BJ (cell line): Measurements from ENCODE around the gene RIC1. TPM values are rescaled to one million over a fixed set of nuclear protein-coding genes. Genes with fewer than 3 reads are reported as not detected.

Experiments
- CTCF ChIA-PET: fragments of 350-600 bp; formaldehyde crosslinking; extraction: SDS; loops from one replicate; lab custom pipeline; 2021; ENCODE audit warnings: antibody characterized with exemption, inconsistent platforms; lab: Yijun Ruan, JAX
- POLR2A ChIA-PET: fragments of 300-600 bp; sonication (Branson Sonifier 250); formaldehyde crosslinking; extraction: SDS; loops from one replicate; lab custom pipeline; 2021; ENCODE audit warnings: antibody characterized with exemption; lab: Charles Lee
- DNase-seq: peaks from one replicate; pipeline ENCODE4 v3.0.0-alpha.2; 2011; ENCODE audit warnings: low read depth
- H3K27me3 ChIP-seq: 2 replicates; pipeline ENCODE4 v1.6.0; 2011; ENCODE audit warnings: low read length; ENCODE audit not compliant: control insufficient read depth, insufficient read depth
- H3K36me3 ChIP-seq: 2 replicates; pipeline ENCODE4 v1.5.1; 2011; ENCODE audit warnings: low read length; ENCODE audit not compliant: control insufficient read depth, insufficient read depth
- H3K4me3 ChIP-seq: 2 replicates; pipeline ENCODE4 v1.5.1; 2011; ENCODE audit warnings: low read depth, mild to moderate bottlenecking, control low read depth, low read length
- polyA plus RNA-seq: library from polyadenylated mRNA; depleted of rRNA; stranded (reverse); fragments of >200 nt; gene quantifications from 2 replicates; pipeline ENCODE4 v1.2.3, GENCODE V29; 2011; rRNA removed
- TF ChIP-seq, protein P1 (sequence below): IDR thresholded peaks from 2 replicates; pipeline ENCODE4 v1.5.1; 2011; ENCODE audit warnings: low read depth, mild to moderate bottlenecking, control low read depth, inconsistent platforms, low read length, moderate library complexity; ENCODE audit not compliant: insufficient read depth

The RIC1 gene
- polyA plus RNA-seq, 1 experiment = 52.3 TPM

- DNase-seq = no peak
- POLR2A ChIA-PET = no interaction called here
- no peaks in the 10 kb centered on the region for H3K36me3 ChIP-seq
- H3K27me3 ChIP-seq = no peaks in the 10 kb centered on the region
- H3K4me3 ChIP-seq = no peak overlapping the region
- CTCF ChIA-PET = interaction anchor here (1.2 kb wide), 1 partner anchor 8 kb away, joined by 6 read pairs; the partner anchor contains the start of gene ERMP1
- TF ChIP-seq, protein P1, sequence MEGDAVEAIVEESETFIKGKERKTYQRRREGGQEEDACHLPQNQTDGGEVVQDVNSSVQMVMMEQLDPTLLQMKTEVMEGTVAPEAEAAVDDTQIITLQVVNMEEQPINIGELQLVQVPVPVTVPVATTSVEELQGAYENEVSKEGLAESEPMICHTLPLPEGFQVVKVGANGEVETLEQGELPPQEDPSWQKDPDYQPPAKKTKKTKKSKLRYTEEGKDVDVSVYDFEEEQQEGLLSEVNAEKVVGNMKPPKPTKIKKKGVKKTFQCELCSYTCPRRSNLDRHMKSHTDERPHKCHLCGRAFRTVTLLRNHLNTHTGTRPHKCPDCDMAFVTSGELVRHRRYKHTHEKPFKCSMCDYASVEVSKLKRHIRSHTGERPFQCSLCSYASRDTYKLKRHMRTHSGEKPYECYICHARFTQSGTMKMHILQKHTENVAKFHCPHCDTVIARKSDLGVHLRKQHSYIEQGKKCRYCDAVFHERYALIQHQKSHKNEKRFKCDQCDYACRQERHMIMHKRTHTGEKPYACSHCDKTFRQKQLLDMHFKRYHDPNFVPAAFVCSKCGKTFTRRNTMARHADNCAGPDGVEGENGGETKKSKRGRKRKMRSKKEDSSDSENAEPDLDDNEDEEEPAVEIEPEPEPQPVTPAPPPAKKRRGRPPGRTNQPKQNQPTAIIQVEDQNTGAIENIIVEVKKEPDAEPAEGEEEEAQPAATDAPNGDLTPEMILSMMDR = no peak
Measured at GRCh38 chr9:5825223-5825622, 196.3 kb downstream of the RIC1 start.

Other genes starting within 250 kb of the RIC1 start
- gene PLGRKT, start 191.2 kb upstream of the RIC1 start, polyA plus RNA-seq = 7.7 and 14.2 TPM in 2 replicates
- gene CD274, start 178.6 kb upstream of the RIC1 start, polyA plus RNA-seq = 3.8 and 4.4 TPM in 2 replicates
- gene PDCD1LG2, start 118.6 kb upstream of the RIC1 start, polyA plus RNA-seq = 49.8 and 61.9 TPM in 2 replicates
- gene ERMP1, start 204.0 kb downstream of the RIC1 start, polyA plus RNA-seq = 2.3 and 4.8 TPM in 2 replicates